HG03432 (cell line): Measurements from ENCODE around the gene CDKL1.
"Not testable (repeated sequence)": the region's sequence is repeated elsewhere in the genome, so short reads cannot be mapped to it uniquely, and the experiment has no call there.

Source experiments
- ATAC-seq: cut with Tn5 transposase; IDR thresholded peaks from one replicate; pipeline ENCODE4 v1.9.1; 2021; ENCODE audit warnings: mild to moderate bottlenecking, moderate library complexity; ENCODE audit not compliant: unreplicated experiment

CDKL1 gene

GRCh38 chr14:50388256-50388931 is 8.3 kb downstream of the CDKL1 start:
- ATAC-seq = no peak

- no peak for ATAC-seq
Measured at GRCh38 chr14:50387548-50387947, 9.1 kb downstream of the CDKL1 start.

- no peak for ATAC-seq
Measured at GRCh38 chr14:50383618-50384225, 13.0 kb downstream of the CDKL1 start.

GRCh38 chr14:50381823-50382287 is 14.8 kb downstream of the CDKL1 start:
- no peak for ATAC-seq

- no peak for ATAC-seq
Measured at GRCh38 chr14:50381008-50381407, 15.7 kb downstream of the CDKL1 start.

- no peak for ATAC-seq
Measured at GRCh38 chr14:50380455-50380854, 16.2 kb downstream of the CDKL1 start.

- no peak for ATAC-seq
Measured at GRCh38 chr14:50379563-50379962, 17.1 kb downstream of the CDKL1 start.

GRCh38 chr14:50377550-50378085 is 19.1 kb downstream of the CDKL1 start:
- ATAC-seq = no peak

GRCh38 chr14:50375760-50376159 is 20.9 kb downstream of the CDKL1 start:
- no peak for ATAC-seq

- no peak for ATAC-seq
Measured at GRCh38 chr14:50373959-50374358, 22.7 kb downstream of the CDKL1 start.

GRCh38 chr14:50371546-50371945 is 25.1 kb downstream of the CDKL1 start:
- no peak for ATAC-seq

GRCh38 chr14:50366589-50366988 is 30.1 kb downstream of the CDKL1 start:
- no peak for ATAC-seq

- ATAC-seq = no peak
Measured at GRCh38 chr14:50366115-50366514, 30.6 kb downstream of the CDKL1 start.

- not testable (repeated sequence) for ATAC-seq
Measured at GRCh38 chr14:50365572-50365971, 31.1 kb downstream of the CDKL1 start.

GRCh38 chr14:50364792-50365191 is 31.9 kb downstream of the CDKL1 start:
- ATAC-seq = no peak

GRCh38 chr14:50363714-50364111 is 33.0 kb downstream of the CDKL1 start:
- ATAC-seq = peak; percentile 97

GRCh38 chr14:50362764-50363713 is 33.6 kb downstream of the CDKL1 start:
- peak; percentile 22 for ATAC-seq

GRCh38 chr14:50361473-50362403 is 34.9 kb downstream of the CDKL1 start:
- not testable (repeated sequence) for ATAC-seq

GRCh38 chr14:50360851-50361250 is 35.8 kb downstream of the CDKL1 start:
- ATAC-seq = no peak

GRCh38 chr14:50360093-50360492 is 36.6 kb downstream of the CDKL1 start:
- ATAC-seq = no peak
